ENCODE measurements around the gene GPR85. TPM values are rescaled to one million over a fixed set of nuclear protein-coding genes. Genes with fewer than 3 reads are reported as not detected.

The GPR85 gene
- total RNA-seq, 2 experiments from 2014 or later = not detected

GRCh38 chr7:113113912-113114311, 27.3 kb upstream of the GPR85 start:
- DNase-seq = peak in 1 of 14 experiments; percentile 11
- Mint-ChIP-seq H3K27me3 (no peaks in the 10 kb centered on the region), H3K4me1 (ENCODE audit: low read depth) (peaks cover 16% of the 10 kb centered on the region), H3K27ac (no peak overlapping the region), H3K4me3 (no peak overlapping the region), H3K36me3 (ENCODE audit: low read depth) (peaks cover 23% of the 10 kb centered on the region), H3K9me3 (no peaks in the 10 kb centered on the region)
- H3K27ac ChIP-seq (ENCODE audit: low read depth in 1 of 2, low read length in 2 of 2) = no peak overlapping the region
- TF ChIP-seq CTCF (IDR thresholded peaks at IDR 0.05) = no peak
- no peak overlapping the region for H3K4me3 ChIP-seq (ENCODE audit: low read length)
- CTCF ChIA-PET = no interaction called here
- no peaks in the 10 kb centered on the region for H3K27me3 ChIP-seq (ENCODE audit: control insufficient read depth in 1 of 2, insufficient read depth in 2 of 2, low read length in 2 of 2)
- intact Hi-C loops (cut with DNase I, micrococcal nuclease) = loop anchor here in 1 of 2 experiments (10.0 kb wide), 1 partner anchor 719 kb away; no protein-coding TSS in a partner anchor
- POLR2A ChIA-PET = no interaction called here
- peaks cover 3% of the 10 kb centered on the region for H3K4me1 ChIP-seq (ENCODE audit: insufficient read depth, low read length)
- H3K9me3 ChIP-seq (ENCODE audit: control insufficient read depth in 1 of 2, insufficient read depth in 1 of 2, low read length in 2 of 2) = no peaks in the 10 kb centered on the region
- peaks cover 8% of the 10 kb centered on the region for H3K36me3 ChIP-seq (ENCODE audit: insufficient read depth, low read length)
- no peak for ATAC-seq (ENCODE audit: poor library complexity)

DNA sequence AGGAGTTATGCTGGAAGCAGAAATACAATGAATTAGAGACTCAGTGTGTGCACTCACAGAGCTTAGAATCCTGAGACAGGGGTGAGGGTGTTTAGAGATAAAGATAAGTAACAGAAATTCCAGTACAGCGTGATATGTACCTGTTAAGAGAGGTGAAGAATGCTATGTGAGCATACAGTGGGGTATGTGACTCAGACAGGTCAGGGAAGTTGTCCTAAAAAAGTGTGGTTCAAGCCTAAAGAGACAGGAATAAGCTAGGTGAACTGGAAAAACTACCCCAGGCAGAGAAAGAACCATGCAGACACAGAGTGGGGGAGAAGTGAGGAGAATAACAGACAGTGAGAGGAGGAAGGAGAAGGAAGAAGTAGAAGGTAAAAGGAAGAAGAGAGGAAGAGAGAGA, 23.1 kb upstream of the GPR85 start:
- ATAC-seq (ENCODE audit: poor library complexity) (no peak), DNase-seq (no peak)
- POLR2A ChIA-PET = no interaction called here
- no peak overlapping the region for H3K4me3 ChIP-seq (ENCODE audit: low read length)
- Mint-ChIP-seq H3K9me3 (no peaks in the 10 kb centered on the region), H3K36me3 (ENCODE audit: low read depth) (peaks cover 6% of the 10 kb centered on the region), H3K4me1 (ENCODE audit: low read depth) (no peaks in the 10 kb centered on the region), H3K4me3 (no peak overlapping the region), H3K27me3 (no peaks in the 10 kb centered on the region), H3K27ac (no peak overlapping the region)
- intact Hi-C loops (cut with DNase I, micrococcal nuclease) = loop anchor here in 1 of 2 experiments (10.0 kb wide), 1 partner anchor 715 kb away; no protein-coding TSS in a partner anchor
- no peaks in the 10 kb centered on the region for H3K36me3 ChIP-seq (ENCODE audit: insufficient read depth, low read length)
- H3K9me3 ChIP-seq (ENCODE audit: control insufficient read depth in 1 of 2, insufficient read depth in 1 of 2, low read length in 2 of 2) = no peaks in the 10 kb centered on the region
- H3K27ac ChIP-seq (ENCODE audit: low read depth in 1 of 2, low read length in 2 of 2) = no peak overlapping the region
- no peaks in the 10 kb centered on the region for H3K4me1 ChIP-seq (ENCODE audit: insufficient read depth, low read length)
- H3K27me3 ChIP-seq (ENCODE audit: control insufficient read depth in 1 of 2, insufficient read depth in 2 of 2, low read length in 2 of 2) = no peaks in the 10 kb centered on the region
- no peak for TF ChIP-seq CTCF (IDR thresholded peaks at IDR 0.05)
- CTCF ChIA-PET = no interaction called here

GRCh38 chr7:113100121-113100603, 13.5 kb upstream of the GPR85 start:
- H3K4me1 ChIP-seq (ENCODE audit: insufficient read depth, low read length) = no peaks in the 10 kb centered on the region
- no peaks in the 10 kb centered on the region for H3K27me3 ChIP-seq (ENCODE audit: control insufficient read depth in 1 of 2, insufficient read depth in 2 of 2, low read length in 2 of 2)
- no peak for ATAC-seq (ENCODE audit: poor library complexity)
- H3K4me3 ChIP-seq (ENCODE audit: low read length) = no peak overlapping the region
- no peak for DNase-seq
- H3K9me3 ChIP-seq (ENCODE audit: control insufficient read depth in 1 of 2, insufficient read depth in 1 of 2, low read length in 2 of 2) = no peaks in the 10 kb centered on the region
- no peaks in the 10 kb centered on the region for H3K36me3 Mint-ChIP-seq (ENCODE audit: low read depth)
- no peak overlapping the region for H3K4me3 Mint-ChIP-seq
- TF ChIP-seq CTCF (IDR thresholded peaks at IDR 0.05) = no peak
- no peaks in the 10 kb centered on the region for H3K36me3 ChIP-seq (ENCODE audit: insufficient read depth, low read length)
- POLR2A ChIA-PET = no interaction called here
- H3K4me1 Mint-ChIP-seq (ENCODE audit: low read depth) = no peaks in the 10 kb centered on the region
- CTCF ChIA-PET = no interaction called here
- no peak overlapping the region for H3K27ac Mint-ChIP-seq
- peaks cover 23% of the 10 kb centered on the region for H3K27me3 Mint-ChIP-seq
- no peaks in the 10 kb centered on the region for H3K9me3 Mint-ChIP-seq
- H3K27ac ChIP-seq (ENCODE audit: low read depth in 1 of 2, low read length in 2 of 2) = no peak overlapping the region
- intact Hi-C loops (cut with DNase I, micrococcal nuclease) = no loop called here
